HepG2 (cell line): ENCODE results near the gene SLC5A6. TPM values are rescaled to one million over a fixed set of nuclear protein-coding genes. Genes with fewer than 3 reads are reported as not detected.

Experiments
- AGO2 ChIP-seq: fragments of 200-400 bp; formaldehyde crosslinking; optimal IDR thresholded peaks from 2 replicates; pipeline ENCODE3; 2017; ENCODE audit warnings: mild to moderate bottlenecking, low read depth, low read length, moderate library complexity
- BORCS8-MEF2B ChIP-seq: sonication (generic); formaldehyde crosslinking; IDR thresholded peaks from 2 replicates; pipeline ENCODE4 v1.8.0; 2022; ENCODE audit warnings: mild to moderate bottlenecking, missing genetic modification reagents
- ETV5 ChIP-seq: IDR thresholded peaks from 2 replicates; pipeline ENCODE4 v1.6.1; 2018; ENCODE audit warnings: missing biosample characterization, missing genetic modification reagents, inconsistent platforms, borderline replicate concordance
- ETV6 ChIP-seq: sonication (generic); formaldehyde crosslinking; conservative IDR thresholded peaks from 2 replicates; pipeline ENCODE4 v1.4.0; 2020; ENCODE audit warnings: missing genetic modification reagents
- FOXO1 ChIP-seq: sonication (generic); formaldehyde crosslinking; IDR thresholded peaks from 2 replicates; pipeline ENCODE4 v1.4.0; 2020; ENCODE audit warnings: missing genetic modification reagents
- GABPB1 ChIP-seq: IDR thresholded peaks from 2 replicates; pipeline ENCODE4 v1.6.1; 2016; ENCODE audit warnings: mild to moderate bottlenecking, missing genetic modification reagents, moderate library complexity, missing compliant biosample characterization
- HNF4A ChIP-seq: sonication (generic); formaldehyde crosslinking; IDR thresholded peaks from 2 replicates; pipeline ENCODE4 v1.4.0; 2020; ENCODE audit warnings: missing genetic modification reagents
- HOXA7 ChIP-seq: sonication (generic); formaldehyde crosslinking; IDR thresholded peaks from 2 replicates; pipeline ENCODE4 v1.8.1; 2022; ENCODE audit warnings: mild to moderate bottlenecking, missing genetic modification reagents, moderate library complexity
- HOXA9 ChIP-seq: sonication (generic); formaldehyde crosslinking; IDR thresholded peaks from 2 replicates; pipeline ENCODE4 v1.8.1; 2022; ENCODE audit warnings: missing genetic modification reagents, mild to moderate bottlenecking, moderate library complexity, borderline replicate concordance
- KDM1A ChIP-seq: IDR thresholded peaks from 2 replicates; pipeline ENCODE4 v1.6.1; 2016; ENCODE audit warnings: missing compliant biosample characterization
- KDM4B ChIP-seq: sonication (generic); formaldehyde crosslinking; IDR thresholded peaks from 2 replicates; pipeline ENCODE4 v1.4.0; 2020; ENCODE audit warnings: missing genetic modification reagents
- NCOA2 ChIP-seq: sonication (generic); formaldehyde crosslinking; IDR thresholded peaks from 2 replicates; pipeline ENCODE4 v1.8.0; 2022; ENCODE audit warnings: inconsistent platforms
- SNAI1 ChIP-seq: sonication (generic); formaldehyde crosslinking; IDR thresholded peaks from 2 replicates; pipeline ENCODE4 v1.5.0; 2020; ENCODE audit warnings: mild to moderate bottlenecking, missing genetic modification reagents, borderline replicate concordance
- SRSF1 ChIP-seq: fragments of 200-400 bp; formaldehyde crosslinking; optimal IDR thresholded peaks from 2 replicates; pipeline ENCODE3; 2017; ENCODE audit warnings: mild to moderate bottlenecking, low read depth, low read length, moderate library complexity
- SYNCRIP ChIP-seq: fragments of 200-400 bp; formaldehyde crosslinking; IDR thresholded peaks from 2 replicates; pipeline ENCODE4 v1.6.1; 2018; ENCODE audit warnings: mild to moderate bottlenecking, low read depth, low read length; ENCODE audit not compliant: insufficient read depth
- ZMYM4 ChIP-seq: sonication (generic); formaldehyde crosslinking; IDR thresholded peaks from 2 replicates; pipeline ENCODE4 v1.8.1; 2023; ENCODE audit warnings: mild to moderate bottlenecking, missing genetic modification reagents
- ZNF292 ChIP-seq: sonication (generic); formaldehyde crosslinking; IDR thresholded peaks from 2 replicates; pipeline ENCODE4 v1.8.1; 2022; ENCODE audit warnings: mild to moderate bottlenecking, low read depth, missing genetic modification reagents, borderline replicate concordance
- ZNF460 ChIP-seq: sonication (generic); formaldehyde crosslinking; IDR thresholded peaks from 2 replicates; pipeline ENCODE4 v1.5.1; 2020; ENCODE audit warnings: missing genetic modification reagents, mild to moderate bottlenecking, borderline replicate concordance
- ZNF709 ChIP-seq: sonication (generic); formaldehyde crosslinking; IDR thresholded peaks from 2 replicates; pipeline ENCODE4 v1.5.0; 2020; ENCODE audit warnings: mild to moderate bottlenecking, missing genetic modification reagents
- ZNF749 ChIP-seq: sonication (generic); formaldehyde crosslinking; IDR thresholded peaks from 2 replicates; pipeline ENCODE4 v1.8.0; 2022; ENCODE audit warnings: mild to moderate bottlenecking, missing genetic modification reagents, moderate library complexity, borderline replicate concordance
- ZNF75D ChIP-seq: sonication (generic); formaldehyde crosslinking; IDR thresholded peaks from 2 replicates; pipeline ENCODE4 v1.8.1; 2023; ENCODE audit warnings: missing genetic modification reagents, mild to moderate bottlenecking, borderline replicate concordance
- ZNF773 ChIP-seq: sonication (generic); formaldehyde crosslinking; IDR thresholded peaks from 2 replicates; pipeline ENCODE4 v1.4.0; 2020; ENCODE audit warnings: missing genetic modification reagents, borderline replicate concordance
- ZNF816 ChIP-seq: sonication (generic); formaldehyde crosslinking; IDR thresholded peaks from 2 replicates; pipeline ENCODE4 v1.8.0; 2022; ENCODE audit warnings: missing genetic modification reagents, mild to moderate bottlenecking, borderline replicate concordance
- polyA plus RNA-seq, 8 experiments: library from polyadenylated mRNA; depleted of rRNA in 3 of 8; stranded (reverse) in 7 of 8; unstranded in 1 of 8; fragments of >200 nt; fragmentation: Illumina TruSeq in 4 of 8; extraction: Trizol in 4 of 8; gene quantifications; 2 replicates each; pipeline versions ENCODE4 v1.2.1 to v1.2.3, GENCODE V29; 2011 to 2016; ENCODE audit warnings: low read depth in 4 of 8, missing spikeins in 1 of 8, mixed read lengths in 1 of 8; ENCODE audit not compliant: insufficient read depth in 1 of 8
- total RNA-seq, 5 experiments: library from RNA; depleted of rRNA; stranded (reverse); fragments of >200 nt; fragmentation: Illumina TruSeq; extraction: Trizol; gene quantifications; 2 replicates each; pipeline ENCODE4 v1.2.3, GENCODE V29; 2016; ENCODE audit warnings: low read depth in 1 of 5
- TF ChIP-seq, protein P1 (sequence below), 2 experiments: IDR thresholded peaks; 2 replicates each; pipeline ENCODE4 v1.6.1; 2011 to 2012; ENCODE audit warnings: low read length in 2 of 2, borderline replicate concordance in 1 of 2, low read depth in 1 of 2, mild to moderate bottlenecking in 1 of 2, moderate library complexity in 1 of 2
- TF ChIP-seq, protein P2 (sequence below): sonication (generic); formaldehyde crosslinking; IDR thresholded peaks from 2 replicates; pipeline ENCODE4 v1.5.1; 2020; ENCODE audit warnings: mild to moderate bottlenecking, missing genetic modification reagents, borderline replicate concordance

The SLC5A6 gene
- total and polyA plus RNA-seq, 2 of the 13 experiments (the other 11 are each of a cell fraction or from before 2014, with no cell fraction given) = 135 to 417 TPM

DNA sequence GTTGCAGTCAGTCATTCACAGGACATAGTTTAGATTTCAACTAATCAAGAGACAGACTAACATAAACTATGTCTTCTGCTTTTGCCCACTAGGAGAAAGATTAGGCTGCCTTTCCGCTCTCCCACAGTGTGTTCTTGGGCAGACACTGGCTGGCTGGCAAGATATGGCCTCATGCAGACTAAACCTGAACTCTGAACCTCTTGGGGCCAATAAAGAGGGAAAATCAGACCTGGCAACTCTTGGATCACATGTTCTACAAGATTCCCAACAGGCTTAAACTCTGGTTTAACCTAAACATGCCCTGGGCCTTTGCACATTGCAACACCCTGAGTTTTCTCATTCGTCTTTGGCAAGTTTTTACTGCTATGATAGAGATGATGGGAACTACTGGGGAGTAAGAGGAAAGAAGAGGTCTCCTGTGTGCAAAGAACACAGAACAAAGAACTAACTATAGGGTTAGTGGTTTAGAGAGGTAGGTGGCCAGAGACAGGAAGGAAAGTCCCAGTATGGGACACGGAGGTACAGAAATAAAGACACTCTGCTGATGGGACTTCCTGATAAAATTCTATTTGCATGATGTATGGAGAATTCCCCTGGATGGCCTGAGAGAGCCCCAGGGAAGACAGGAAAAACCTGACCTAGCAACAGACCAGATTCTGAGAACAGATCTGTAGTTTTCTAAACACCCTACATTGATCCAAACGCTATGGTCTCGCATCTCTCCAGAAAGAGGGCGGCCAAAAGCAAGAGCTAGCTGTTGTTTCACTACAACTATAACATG, 2.3 kb downstream of the SLC5A6 start (continued):
- TF ChIP-seq, protein P1, sequence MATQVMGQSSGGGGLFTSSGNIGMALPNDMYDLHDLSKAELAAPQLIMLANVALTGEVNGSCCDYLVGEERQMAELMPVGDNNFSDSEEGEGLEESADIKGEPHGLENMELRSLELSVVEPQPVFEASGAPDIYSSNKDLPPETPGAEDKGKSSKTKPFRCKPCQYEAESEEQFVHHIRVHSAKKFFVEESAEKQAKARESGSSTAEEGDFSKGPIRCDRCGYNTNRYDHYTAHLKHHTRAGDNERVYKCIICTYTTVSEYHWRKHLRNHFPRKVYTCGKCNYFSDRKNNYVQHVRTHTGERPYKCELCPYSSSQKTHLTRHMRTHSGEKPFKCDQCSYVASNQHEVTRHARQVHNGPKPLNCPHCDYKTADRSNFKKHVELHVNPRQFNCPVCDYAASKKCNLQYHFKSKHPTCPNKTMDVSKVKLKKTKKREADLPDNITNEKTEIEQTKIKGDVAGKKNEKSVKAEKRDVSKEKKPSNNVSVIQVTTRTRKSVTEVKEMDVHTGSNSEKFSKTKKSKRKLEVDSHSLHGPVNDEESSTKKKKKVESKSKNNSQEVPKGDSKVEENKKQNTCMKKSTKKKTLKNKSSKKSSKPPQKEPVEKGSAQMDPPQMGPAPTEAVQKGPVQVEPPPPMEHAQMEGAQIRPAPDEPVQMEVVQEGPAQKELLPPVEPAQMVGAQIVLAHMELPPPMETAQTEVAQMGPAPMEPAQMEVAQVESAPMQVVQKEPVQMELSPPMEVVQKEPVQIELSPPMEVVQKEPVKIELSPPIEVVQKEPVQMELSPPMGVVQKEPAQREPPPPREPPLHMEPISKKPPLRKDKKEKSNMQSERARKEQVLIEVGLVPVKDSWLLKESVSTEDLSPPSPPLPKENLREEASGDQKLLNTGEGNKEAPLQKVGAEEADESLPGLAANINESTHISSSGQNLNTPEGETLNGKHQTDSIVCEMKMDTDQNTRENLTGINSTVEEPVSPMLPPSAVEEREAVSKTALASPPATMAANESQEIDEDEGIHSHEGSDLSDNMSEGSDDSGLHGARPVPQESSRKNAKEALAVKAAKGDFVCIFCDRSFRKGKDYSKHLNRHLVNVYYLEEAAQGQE (IDR thresholded peaks at IDR 0.05; ENCODE audit: borderline replicate concordance in 1 of 2, low read depth in 1 of 2, low read length in 2 of 2) = no peak
- TF ChIP-seq AGO2 (no peak), SRSF1 (no peak), ZNF773 (CRISPR knock-in tag) (no peak), ZNF292 (peak; percentile 19; the same call in 1 of the 2 replicates), KDM1A (no peak), NCOA2 (CRISPR knock-in tag) (peak; percentile 20; the same call in 1 of the 2 replicates), GABPB1 (CRISPR knock-in tag) (no peak), ETV6 (no peak), ZNF460 (CRISPR knock-in tag) (no peak), HOXA9 (CRISPR knock-in tag) (no peak), ZNF709 (CRISPR knock-in tag) (no peak), HOXA7 (CRISPR knock-in tag) (no peak), BORCS8-MEF2B (no peak), SYNCRIP (no peak), ZNF75D (CRISPR knock-in tag) (no peak), ZNF816 (CRISPR knock-in tag) (no peak), SNAI1 (CRISPR knock-in tag) (no peak), ZMYM4 (no peak), FOXO1 (no peak), HNF4A (CRISPR knock-in tag) (peak; percentile 90), ETV5 (peak; percentile 18; the same call in 1 of the 2 replicates), ZNF749 (no peak), KDM4B (no peak)
- TF ChIP-seq, protein P2, sequence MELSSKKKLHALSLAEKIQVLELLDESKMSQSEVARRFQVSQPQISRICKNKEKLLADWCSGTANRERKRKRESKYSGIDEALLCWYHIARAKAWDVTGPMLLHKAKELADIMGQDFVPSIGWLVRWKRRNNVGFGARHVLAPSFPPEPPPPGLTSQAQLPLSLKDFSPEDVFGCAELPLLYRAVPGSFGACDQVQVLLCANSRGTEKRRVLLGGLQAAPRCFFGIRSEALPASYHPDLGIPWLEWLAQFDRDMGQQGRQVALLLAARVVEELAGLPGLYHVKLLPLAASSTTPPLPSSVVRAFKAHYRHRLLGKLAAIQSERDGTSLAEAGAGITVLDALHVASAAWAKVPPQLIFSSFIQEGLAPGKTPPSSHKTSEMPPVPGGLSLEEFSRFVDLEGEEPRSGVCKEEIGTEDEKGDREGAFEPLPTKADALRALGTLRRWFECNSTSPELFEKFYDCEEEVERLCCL (CRISPR knock-in tag) = no peak
